Measurements from ENCODE around the gene AP1S3.

AP1S3 gene

DNA sequence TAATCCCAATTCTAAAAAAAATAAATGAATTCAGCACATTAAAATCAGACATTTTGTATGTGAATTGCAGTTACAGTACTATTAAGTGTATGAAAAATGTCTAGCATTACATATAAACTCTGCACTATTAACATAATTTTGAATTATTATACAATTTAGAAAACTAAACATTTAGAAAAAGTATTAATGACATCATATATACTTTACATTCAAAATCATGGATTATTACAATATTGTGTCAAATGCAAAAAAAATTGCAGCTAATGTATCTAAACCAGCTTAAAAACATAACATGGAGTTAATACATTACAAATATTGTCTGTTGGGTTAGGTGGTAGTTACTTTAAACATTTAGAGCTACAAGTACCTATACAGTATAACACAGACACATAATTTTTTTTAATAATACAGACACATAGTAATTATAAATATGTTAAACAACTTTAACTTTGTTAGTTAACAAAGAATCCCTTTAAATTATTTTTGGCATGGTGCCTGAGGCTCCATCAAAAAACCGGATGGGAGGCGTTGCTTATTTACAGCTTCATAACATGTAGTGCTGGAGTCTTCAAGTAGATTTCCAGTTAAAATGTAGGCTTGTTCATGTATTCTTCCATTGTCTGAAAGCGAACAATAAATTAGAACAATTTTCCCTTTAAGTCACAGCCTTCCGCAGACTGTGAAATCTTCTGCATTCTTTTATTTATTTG lies 79.1 kb downstream of the AP1S3 start:
- DNase-seq, result no peak

DNA sequence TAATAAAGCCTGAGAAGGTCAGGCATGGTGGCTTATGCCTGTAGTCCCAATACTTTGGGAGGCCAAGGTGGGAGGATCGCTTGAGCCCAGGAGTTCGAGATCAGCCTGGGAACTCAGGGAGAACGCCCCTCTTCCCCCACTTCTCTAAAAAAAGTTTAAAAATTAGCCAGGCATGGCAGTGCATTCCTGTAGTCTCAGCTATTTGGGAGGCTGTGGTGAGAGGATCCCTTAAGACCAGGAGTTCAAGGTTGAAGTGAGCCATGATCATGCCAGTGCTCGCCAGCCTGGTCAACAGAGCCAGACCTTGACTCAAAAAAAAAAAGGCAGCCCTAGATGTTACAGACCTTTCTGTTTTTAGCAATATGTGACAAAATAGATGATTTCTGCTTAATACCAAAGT lies 83.4 kb downstream of the AP1S3 start:
- no peak for DNase-seq

DNA sequence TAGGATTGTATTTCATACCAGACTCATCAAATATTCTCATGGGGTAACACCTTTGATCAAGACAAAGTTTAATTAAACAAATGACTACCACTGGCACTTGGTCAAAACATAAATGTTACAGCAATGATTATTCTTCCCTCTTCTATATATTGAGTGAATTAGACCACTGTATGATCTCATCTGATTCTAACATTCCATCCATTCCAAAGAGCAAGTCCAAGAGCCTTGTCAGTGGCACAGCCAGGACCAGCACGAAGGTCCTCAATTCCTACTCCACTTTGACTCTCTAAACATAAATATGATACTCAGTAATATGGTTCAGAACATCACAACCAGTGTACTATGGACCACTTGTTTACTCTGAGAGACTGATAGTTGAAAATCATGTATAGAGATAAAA lies 86.4 kb downstream of the AP1S3 start:
- DNase-seq, result no peak

DNA sequence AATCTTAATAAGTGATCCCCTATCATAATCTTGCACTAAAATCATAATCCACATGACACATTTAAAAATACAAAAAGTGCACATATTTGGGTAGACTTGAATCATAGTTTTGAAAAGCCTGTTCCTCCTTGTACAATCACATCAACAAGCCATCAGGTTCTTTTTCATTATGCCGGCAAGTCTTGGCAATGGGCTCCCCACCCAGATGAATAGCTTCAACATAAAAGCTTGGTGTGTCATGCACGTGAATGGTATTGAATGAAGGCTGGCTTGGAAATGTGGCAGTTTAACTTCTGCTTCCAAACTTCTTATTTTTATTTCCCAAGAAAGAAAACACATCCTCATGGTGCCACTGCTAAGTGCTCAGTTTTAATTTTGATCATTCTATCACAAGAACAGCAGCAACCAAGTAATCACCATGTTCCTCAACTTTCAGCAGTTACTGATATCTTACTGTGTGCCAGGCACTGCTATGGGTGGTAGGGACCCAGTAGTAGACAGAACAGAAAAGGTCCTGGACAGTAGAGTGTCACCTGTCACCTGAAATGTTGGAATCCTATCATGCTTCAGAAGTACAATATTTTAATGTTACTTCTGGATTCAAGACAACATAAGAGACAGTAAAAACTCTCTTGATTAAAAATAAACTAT lies 89.9 kb downstream of the AP1S3 start:
- no peak for DNase-seq

DNA sequence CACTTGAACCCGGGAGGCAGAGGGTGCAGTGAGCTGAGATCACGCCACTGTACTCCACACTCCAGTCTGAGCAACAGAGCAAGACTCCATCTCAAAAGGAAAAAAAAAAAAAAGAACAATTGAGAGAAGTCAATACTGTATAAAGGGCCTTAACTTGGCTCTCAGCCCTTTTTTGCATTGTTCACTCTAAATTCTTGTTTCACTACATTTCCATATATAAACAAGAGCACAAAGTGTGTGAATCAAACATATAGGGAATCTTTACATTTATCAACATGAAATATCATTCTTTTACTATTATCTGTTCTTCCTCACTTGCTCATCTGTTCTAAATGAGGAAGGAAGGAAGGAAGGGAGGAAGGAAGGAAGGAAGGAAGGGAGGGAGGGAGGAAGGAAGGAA lies 90.8 kb downstream of the AP1S3 start:
- no peak for DNase-seq

DNA sequence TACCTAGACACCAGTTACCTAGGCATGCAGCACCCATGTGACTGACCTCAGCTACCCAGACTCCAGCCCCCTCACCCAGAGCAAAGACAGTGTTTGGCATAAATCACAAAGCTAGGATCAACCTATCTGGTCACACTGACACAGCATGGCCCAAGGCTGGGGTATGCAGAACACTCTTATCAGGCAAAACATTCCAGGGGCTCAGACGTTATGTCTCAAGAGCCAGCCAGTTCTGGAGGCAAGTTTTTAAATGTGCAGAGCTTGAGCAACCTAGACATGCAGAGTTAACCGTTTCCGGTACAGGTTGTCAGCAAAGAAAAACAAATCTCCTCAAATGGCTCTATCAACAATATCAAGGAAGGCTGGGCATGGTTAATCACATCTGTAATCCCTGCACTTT lies 92.8 kb downstream of the AP1S3 start:
- DNase-seq, result no peak

DNA sequence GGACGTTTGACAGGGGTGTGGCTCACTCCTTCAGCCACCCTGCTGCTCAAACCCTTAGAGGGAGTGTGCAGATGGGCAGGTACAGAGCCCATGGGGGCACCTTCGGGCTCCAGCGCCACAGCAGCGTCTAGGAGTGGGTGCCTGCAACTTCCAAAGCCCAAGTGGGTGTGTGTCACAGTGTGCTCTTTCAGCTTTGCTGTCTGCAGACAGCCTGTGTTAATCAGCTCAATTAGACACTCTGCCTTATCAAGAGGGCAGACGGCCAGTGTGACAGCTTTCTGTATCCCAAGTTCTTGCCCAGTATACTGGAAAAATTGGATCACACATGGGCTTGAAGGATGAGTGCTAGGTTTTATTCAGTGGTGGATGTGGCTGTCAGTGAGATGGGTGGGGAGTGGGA lies 96.7 kb downstream of the AP1S3 start:
- no peak for DNase-seq

DNA sequence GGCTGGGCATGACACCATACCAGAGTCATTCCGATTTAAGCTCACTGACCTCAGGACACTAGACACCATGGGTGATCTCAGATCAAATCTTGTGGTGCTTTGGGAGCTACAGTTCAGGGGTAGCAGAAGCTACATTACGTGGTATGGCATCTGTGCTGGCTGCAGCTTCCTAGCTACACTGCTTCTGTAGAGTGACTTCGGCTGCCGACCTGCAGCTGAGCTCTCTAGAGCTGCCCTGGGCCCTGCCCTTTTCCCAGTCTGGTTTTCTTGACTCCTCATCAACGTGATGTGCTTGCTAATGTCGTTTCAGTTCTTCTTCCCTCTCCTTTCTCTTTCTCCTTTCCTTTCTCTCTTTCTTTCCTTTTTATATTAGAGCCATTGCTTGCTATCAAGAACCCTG lies 100.2 kb downstream of the AP1S3 start:
- DNase-seq, result no peak

DNA sequence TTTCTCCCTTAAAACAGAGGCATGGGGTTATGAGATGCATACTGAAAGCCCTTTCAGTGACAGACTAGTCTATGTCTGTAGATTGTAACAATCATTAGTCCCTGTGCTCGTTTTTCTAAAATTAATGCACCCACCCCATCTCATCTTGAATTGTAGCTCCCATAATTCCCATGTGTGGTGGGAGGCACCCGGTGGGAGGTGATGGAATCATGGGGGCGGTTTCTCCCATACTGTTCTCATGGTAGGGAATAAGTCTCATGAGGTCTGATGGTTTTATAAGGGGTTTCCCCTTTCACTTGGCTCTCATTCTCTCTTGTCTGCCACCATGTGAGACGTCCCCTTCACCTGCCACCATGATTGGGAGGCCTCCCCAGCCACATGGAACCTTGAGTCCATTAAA lies 100.9 kb downstream of the AP1S3 start:
- no peak for DNase-seq

DNA sequence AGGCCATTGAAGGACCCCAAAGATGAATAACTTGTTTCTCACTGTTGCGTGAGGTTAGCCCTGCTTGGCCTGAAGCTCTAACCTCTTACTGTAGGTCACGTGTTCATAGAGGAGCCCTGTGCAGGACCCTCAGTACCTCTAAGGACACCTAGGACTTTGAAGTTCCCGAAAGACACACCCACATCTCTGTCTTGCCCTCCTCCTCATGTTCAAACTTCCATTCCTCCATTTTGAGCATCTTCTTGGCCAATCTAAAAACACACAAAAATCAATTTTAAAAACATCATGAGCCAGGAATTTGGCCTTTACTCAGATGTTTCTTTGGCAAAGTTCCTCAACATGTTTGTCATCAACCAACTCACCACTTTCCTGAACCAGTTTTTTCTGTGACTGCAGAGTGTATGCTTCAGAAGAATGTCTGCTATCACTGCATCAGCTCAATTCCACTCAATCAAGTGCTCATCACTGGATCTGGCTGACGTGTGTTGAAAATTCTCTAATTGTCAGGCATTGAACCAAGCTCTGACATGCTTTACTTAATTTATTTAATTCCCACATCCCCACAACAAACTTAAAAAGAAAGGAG lies 101.6 kb downstream of the AP1S3 start:
- DNase-seq, result no peak

DNA sequence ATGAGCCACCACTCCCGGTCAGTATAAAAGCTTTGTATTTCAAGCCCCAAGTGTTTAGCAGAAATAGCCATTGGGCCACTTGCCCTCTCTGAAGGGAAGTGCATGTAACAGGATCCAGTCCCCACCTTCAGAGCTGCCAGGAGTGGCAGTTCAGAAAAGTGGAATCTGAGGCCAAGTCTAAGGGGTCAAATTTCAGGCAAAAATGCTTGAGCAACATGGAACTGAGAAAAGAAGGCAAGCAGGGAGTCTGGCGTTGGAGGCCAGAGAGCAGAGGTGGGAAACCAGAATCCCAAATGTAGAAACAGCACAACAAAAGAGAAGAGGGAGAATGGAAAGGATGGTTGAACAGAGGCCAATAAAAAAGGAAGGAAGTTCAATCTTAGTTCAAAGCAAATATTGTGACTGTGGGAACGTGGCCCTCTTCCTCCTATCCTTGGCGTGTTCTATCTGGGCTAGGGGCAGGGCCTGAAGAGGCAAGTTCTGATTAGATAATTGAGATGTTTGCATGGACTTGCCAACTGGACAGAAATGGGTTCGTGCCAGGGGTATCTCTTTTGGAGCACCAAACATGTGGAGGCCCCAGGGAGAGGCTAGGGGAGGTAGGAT lies 102.2 kb downstream of the AP1S3 start:
- DNase-seq, result no peak

DNA sequence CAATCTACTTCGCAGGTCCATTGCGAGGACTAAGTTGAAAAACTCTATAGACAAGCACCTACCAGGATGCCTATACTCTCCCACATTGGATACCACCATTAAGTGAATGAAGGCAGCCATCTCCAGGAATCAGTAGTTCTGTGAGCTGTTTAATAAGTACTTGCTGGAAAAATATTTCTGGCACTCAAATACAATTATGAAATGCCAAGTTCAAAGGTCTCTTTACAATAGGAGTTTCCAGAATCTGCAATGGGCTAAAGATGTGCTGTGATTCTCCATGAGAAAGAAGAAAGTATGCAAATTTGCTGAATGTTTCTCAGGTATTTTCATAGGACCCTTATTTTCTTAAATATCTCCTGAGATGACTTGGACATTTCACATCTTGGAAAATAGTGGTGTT lies 103.0 kb downstream of the AP1S3 start:
- DNase-seq, result no peak

DNA sequence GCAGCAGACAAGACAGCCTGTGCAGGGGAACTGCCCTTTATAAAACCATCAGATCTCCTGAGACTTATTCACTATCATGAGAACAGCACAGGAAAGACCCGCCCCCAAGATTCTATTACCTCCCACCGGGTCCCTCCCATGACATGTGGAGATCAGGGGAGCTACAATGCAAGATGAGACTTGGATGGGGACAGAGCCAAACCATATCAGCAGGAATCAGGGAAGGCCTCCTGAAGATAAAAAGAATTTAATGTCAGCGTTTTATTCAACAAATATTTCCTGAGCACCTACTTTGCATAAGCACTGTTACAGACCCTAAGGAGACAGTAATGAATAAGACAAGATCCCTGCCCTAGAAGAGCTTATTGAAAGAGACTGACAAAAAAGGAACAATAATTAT lies 105.0 kb downstream of the AP1S3 start:
- DNase-seq, result no peak

DNA sequence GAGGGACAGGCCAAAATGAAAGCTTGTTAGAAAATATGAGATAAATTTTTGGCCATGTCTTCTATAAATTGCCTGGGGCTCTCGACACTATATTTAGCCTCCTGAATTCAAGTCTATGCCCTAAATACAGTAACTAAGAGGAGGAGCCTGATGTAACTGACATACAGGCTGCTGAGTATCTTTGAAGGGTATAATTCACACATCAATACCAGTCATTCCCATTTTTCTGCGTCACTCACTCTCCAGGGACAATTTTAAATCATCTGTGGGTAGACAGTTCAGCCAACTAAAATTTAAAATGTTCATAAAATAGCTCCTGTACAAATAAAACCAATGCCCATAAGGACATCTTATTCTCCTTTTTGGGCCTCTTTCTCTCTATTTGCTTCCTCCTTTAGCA lies 105.9 kb downstream of the AP1S3 start:
- no peak for DNase-seq

DNA sequence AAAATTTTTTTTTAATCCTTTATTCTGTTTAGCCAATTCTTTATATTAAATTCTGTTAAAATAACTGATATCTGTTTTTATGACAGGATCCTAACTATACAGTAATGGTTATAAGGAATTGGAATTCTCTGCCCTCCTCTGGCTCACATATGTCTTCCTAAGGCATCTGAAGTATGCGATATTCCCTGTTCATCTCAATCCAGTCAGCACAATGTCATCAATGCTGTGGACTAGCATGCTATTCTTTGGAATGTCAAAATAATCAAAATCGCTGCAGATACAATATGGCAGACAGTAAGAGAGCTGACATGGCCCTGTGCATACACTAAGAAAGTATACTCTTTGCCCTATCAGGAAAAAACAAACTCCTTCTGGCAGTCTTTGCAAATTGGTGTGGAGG lies 107.6 kb downstream of the AP1S3 start:
- DNase-seq, result no peak

DNA sequence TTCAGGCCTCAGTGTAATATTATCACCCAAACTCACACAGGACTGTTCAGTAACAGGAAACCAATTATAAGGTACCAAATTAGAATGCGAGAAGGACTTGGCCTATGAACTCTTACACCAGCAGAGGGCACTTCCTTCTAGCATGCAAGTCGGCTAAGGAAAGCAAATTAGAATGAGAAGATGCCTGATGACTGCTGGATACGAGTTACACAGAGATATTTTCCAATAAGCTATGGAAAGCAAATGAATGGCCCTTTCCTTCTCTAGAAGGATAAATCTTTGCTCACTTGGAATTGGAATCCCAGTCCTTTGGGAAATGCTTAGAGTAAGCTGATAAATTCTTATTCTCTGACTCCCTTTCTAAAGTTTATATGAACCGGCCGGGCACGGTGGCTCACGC lies 109.8 kb downstream of the AP1S3 start:
- DNase-seq, result peak; percentile 24 to 50

DNA sequence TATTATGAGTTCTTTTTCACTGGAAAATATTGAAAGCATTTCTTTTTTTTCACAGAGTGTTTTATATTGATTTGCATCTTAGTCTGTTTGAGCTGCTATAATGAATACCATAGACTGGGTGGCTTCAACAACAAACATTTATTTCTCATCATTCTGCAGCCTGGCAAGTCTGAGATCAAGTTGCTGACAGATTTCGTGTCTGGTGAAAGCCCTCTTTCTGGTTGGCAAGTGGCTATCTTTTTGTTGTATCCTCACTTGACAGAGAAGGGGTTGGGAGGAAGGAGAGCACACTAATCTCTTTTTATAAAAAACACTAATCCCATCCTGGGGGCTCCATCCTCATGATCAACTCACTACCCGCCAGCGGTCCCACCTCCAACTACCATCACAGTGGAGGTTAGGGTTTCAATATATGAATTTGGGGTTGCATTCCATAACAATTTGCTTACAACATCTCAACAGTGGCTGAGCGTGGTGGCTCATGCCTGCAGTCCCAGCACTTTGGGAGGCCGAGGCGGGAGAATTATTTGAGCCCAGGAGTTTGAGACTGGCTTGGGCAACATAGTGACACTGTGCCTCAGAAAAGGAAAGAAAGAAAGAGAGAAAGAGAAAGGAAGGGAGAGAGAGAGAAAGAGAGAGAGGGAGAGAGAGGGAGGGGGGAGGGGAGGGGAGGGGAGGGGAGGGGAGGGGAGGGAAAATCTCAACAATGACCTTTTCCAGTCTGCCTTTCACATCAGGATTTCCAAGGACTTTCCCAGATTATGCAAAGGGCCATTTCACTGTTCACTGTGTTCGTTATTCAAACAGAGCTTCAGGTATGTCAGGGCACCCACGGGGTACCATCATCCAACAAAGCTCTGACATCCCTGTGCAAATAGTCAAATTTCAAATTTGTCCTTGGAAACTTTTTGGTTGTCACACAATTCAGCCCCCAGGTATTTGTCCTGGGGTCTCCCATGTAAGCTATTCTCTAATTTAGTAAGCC lies 111.1 kb downstream of the AP1S3 start:
- DNase-seq, result no peak

DNA sequence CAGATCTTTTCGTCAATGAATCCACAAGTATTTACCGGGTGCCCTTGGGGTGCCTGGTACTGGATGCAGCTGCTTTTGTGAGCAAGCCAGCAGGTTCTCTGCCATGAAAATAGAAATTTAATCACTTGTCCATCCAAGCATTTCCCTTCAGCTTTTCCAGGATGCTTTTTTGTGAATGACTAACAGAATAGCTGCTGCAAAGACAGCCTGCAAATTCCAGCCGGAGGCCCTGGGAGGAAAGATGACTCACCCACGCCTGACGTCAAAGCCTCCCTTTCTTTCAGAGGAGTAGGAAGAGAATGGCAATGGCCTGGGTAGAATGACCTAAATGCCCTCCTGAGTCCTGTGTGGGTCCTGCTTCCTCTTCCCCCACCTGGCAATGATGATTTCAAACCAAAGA lies 111.9 kb downstream of the AP1S3 start:
- no peak for DNase-seq

DNA sequence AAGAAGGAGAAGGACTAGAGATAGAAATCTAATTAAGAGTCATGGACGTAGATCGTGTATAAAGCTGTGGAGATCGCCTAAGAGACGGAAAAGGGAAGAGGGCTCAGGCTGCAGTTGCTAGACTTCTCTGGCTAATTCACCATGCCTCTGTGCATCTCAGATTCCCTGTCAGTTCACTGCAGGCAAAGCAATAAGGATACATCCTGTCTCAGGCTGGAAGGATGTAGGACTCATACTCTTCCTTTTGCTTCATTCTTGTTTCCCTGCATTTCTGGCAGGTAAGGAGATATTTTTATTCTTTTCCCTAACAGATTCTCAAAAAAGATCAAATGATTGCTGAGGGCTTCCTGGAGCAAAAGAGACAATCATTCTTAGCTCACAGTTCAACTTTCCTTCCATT lies 112.5 kb downstream of the AP1S3 start:
- no peak for DNase-seq

DNA sequence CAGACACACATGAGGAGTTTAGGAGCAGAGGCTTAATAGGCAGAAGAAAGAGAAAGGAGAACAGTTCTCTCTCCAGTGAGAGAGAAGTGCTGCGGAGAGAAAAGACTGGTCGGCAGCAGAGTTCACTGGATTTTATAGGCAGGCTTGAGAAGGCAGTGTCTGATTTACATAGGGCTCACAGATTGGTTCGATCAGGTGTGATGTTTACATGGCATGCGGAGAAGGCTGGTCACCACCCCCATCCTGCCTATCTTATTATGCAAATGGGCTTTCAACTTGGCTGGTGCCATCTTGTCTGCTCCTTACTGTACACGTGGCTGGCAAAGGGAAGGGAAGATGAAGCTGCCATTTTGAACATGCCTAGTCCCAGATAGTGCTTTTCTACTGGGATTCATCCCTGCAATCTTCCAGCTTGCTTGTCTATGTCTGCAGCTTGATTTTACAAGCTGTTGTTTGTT lies 113.4 kb downstream of the AP1S3 start:
- DNase-seq, result no peak

DNA sequence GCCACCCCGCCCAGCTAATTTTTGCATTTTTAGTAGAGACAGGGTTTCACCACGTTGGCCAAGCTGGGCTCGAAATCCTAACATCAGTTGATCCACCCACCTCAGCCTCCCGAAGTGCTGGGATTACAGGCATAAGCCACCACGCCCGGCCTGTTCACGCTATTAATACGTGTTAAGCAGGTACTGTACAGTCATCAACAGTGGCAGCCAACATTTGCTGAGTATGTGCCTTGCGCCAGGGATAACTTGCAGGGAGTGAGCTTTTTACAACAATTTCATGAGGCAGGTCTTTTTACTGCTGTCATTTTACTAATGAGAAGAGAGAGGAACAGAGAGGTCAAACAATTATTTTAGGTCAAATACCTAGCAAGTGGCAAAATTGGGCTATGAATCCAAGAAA lies 115.2 kb downstream of the AP1S3 start:
- no peak for DNase-seq

DNA sequence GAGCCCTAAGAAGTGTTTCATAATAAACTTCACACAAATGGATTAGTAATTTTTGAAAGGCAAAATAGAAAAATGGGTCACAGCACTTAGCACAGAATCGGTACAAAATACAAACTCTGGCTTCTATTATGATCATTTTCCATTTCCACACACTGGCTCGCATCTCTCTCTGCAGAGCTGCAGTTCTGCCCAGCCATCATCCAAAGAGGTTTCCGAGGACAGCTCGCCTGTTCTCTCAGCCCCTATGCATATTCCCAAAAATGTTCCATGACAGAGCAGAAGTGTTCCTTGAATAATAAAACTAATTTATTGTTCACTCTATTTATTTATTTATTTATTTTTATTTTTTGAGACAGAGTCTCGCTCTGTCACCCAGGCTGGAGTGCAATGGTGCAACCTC lies 115.6 kb downstream of the AP1S3 start:
- DNase-seq, result no peak

DNA sequence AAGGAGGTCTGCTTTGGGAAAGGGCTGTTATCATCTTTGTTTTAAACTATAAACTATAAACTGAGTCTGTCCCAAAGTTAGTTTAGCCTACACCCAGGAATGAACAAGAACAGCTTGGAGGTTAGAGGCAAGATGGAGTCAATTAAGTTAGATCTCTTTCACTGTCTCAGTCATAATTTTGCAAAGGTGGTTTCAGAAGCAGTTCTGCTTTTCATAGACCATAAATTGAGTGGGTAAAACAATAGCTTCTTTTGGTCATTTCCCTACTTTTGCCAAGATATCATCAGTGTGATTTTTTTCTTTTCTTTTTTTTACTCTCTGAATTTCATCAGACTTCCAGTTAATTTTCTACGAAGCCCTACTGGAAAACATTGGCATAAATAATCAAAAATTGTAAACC lies 117.0 kb downstream of the AP1S3 start:
- no peak for DNase-seq
